Astrocyte (in vitro differentiated cells and primary cell): ENCODE data around the gene ASPSCR1. TPM values are rescaled to one million over a fixed set of nuclear protein-coding genes. Genes with fewer than 3 reads are reported as not detected.

ENCODE experiments used
- DNase-seq: peaks from one replicate; pipeline ENCODE4 v3.0.0-alpha.2; 2010; ENCODE audit warnings: low read depth
- FAIRE-seq: peaks from 2 replicates; lab custom pipeline; 2011; peaks lifted over from hg19 to GRCh38; lab: Jason Lieb, UNC
- H2AFZ ChIP-seq: 2 replicates; pipeline ENCODE4 v1.6.0; 2012; ENCODE audit warnings: low read depth, low read length, inconsistent platforms
- H3K27ac ChIP-seq: 2 replicates; pipeline ENCODE4 v1.5.1; 2011; ENCODE audit warnings: low read depth, low read length, inconsistent platforms
- H3K27me3 ChIP-seq: 2 replicates; pipeline ENCODE4 v1.6.0; 2011; ENCODE audit warnings: low read length, inconsistent platforms; ENCODE audit not compliant: insufficient read depth
- H3K36me3 ChIP-seq: 2 replicates; pipeline ENCODE4 v1.5.1; 2011; ENCODE audit warnings: low read length, inconsistent platforms; ENCODE audit not compliant: insufficient read depth
- H3K4me1 ChIP-seq: 2 replicates; pipeline ENCODE4 v1.5.1; 2011; ENCODE audit warnings: low read length, inconsistent platforms; ENCODE audit not compliant: insufficient read depth
- H3K4me2 ChIP-seq: 2 replicates; pipeline ENCODE4 v1.6.0; 2012; ENCODE audit warnings: low read length, inconsistent platforms
- H3K4me3 ChIP-seq: 2 replicates; pipeline ENCODE4 v1.5.1; 2011; ENCODE audit warnings: low read depth, mild to moderate bottlenecking, low read length, inconsistent platforms; ENCODE audit not compliant: insufficient read depth
- H3K79me2 ChIP-seq: 2 replicates; pipeline ENCODE4 v1.6.0; 2012; ENCODE audit warnings: mild to moderate bottlenecking, low read length, inconsistent platforms; ENCODE audit not compliant: insufficient read depth
- H3K9ac ChIP-seq: 2 replicates; pipeline ENCODE4 v1.6.0; 2012; ENCODE audit warnings: mild to moderate bottlenecking, low read length, inconsistent platforms
- H3K9me3 ChIP-seq: 2 replicates; pipeline ENCODE4 v1.5.1; 2012; ENCODE audit warnings: low read depth, mild to moderate bottlenecking, low read length, inconsistent platforms; ENCODE audit not compliant: insufficient read depth
- H4K20me1 ChIP-seq: 2 replicates; pipeline ENCODE4 v1.6.0; 2012; ENCODE audit warnings: low read length, inconsistent platforms; ENCODE audit not compliant: insufficient read depth
- H3K27ac Mint-ChIP-seq: one replicate; pipeline ENCODE4 v1.8.0; 2021; ENCODE audit warnings: mild to moderate bottlenecking, mixed read lengths; ENCODE audit not compliant: unreplicated experiment
- H3K27me3 Mint-ChIP-seq: one replicate; pipeline ENCODE4 v1.8.0; 2021; ENCODE audit warnings: low read depth, mixed read lengths; ENCODE audit not compliant: unreplicated experiment
- H3K36me3 Mint-ChIP-seq: one replicate; pipeline ENCODE4 v1.8.0; 2021; ENCODE audit warnings: low read depth, mixed read lengths; ENCODE audit not compliant: unreplicated experiment
- H3K4me1 Mint-ChIP-seq: one replicate; pipeline ENCODE4 v1.8.0; 2021; ENCODE audit warnings: low read depth, mixed read lengths; ENCODE audit not compliant: unreplicated experiment
- H3K4me3 Mint-ChIP-seq: one replicate; pipeline ENCODE4 v1.8.0; 2021; ENCODE audit warnings: mild to moderate bottlenecking, moderate library complexity, mixed read lengths; ENCODE audit not compliant: unreplicated experiment
- H3K9me3 Mint-ChIP-seq: one replicate; pipeline ENCODE4 v1.8.0; 2021; ENCODE audit warnings: mild to moderate bottlenecking, mixed read lengths; ENCODE audit not compliant: unreplicated experiment
- EZH2 ChIP-seq: IDR thresholded peaks from 2 replicates; pipeline ENCODE4 v1.6.1; 2012; ENCODE audit warnings: mild to moderate bottlenecking, low read length, inconsistent platforms; ENCODE audit not compliant: insufficient read depth
- total RNA-seq: library from RNA; stranded (reverse); gene quantifications from 2 replicates; pipeline ENCODE4 v1.2.1, GENCODE V29; 2021
- TF ChIP-seq, protein P1 (sequence below): IDR thresholded peaks from 2 replicates; pipeline ENCODE4 v1.5.1; 2011; ENCODE audit warnings: low read depth, mild to moderate bottlenecking, inconsistent platforms, low read length, moderate library complexity; ENCODE audit not compliant: insufficient read depth

ASPSCR1 gene
- total RNA-seq, 1 donor from 2014 or later = 25.5 TPM

DNA sequence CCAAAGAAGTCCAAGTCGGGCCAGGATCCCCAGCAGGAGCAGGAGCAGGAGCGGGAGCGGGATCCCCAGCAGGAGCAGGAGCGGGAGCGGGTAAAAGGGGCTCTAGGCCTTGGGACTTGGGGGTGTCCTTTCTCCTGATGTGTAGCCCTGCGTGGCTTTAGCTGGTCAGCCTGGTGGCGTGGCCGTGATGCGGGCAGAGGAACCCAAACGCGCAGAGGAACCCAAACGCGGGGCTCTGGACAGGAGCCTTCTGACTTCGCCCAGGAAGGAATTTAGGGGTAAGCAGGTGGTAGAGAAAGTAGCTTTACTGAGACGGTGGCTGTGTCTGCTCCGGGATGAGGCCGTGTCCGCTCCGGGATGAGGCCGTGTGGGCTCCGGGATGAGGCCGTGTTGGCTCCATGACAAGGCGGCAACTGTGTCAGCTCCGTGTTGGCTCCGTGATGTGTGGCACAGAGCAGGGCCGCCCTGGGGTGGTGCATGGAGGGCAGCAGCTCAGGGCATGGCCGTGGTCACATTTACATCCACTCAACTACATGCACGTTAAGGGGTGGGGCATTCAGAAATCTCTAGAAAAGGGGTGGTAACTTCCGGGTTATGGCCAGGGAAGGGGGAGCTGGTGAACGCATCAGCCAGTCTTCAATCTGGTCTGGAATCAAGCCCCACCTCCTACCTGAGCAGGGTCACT, 19.5 kb downstream of the ASPSCR1 start:
- no peak overlapping the region for H3K4me3 ChIP-seq
- no peak overlapping the region for H3K27ac ChIP-seq
- Mint-ChIP-seq H3K27me3 (no peaks in the 10 kb centered on the region), H3K27ac (no peak overlapping the region), H3K4me3 (no peak overlapping the region), H3K9me3 (no peaks in the 10 kb centered on the region), H3K36me3 (peaks cover 3% of the 10 kb centered on the region), H3K4me1 (peaks cover 3% of the 10 kb centered on the region)
- no peak overlapping the region for H3K4me2 ChIP-seq
- peaks cover 6% of the 10 kb centered on the region for H3K79me2 ChIP-seq
- H4K20me1 ChIP-seq = peaks cover 48% of the 10 kb centered on the region
- H3K27me3 ChIP-seq = no peaks in the 10 kb centered on the region
- H3K9ac ChIP-seq = no peak overlapping the region
- no peaks in the 10 kb centered on the region for H3K36me3 ChIP-seq
- no peaks in the 10 kb centered on the region for H3K9me3 ChIP-seq
- peaks cover 10% of the 10 kb centered on the region for H3K4me1 ChIP-seq
- no peak for DNase-seq
- no peak for TF ChIP-seq EZH2
- TF ChIP-seq, protein P1, sequence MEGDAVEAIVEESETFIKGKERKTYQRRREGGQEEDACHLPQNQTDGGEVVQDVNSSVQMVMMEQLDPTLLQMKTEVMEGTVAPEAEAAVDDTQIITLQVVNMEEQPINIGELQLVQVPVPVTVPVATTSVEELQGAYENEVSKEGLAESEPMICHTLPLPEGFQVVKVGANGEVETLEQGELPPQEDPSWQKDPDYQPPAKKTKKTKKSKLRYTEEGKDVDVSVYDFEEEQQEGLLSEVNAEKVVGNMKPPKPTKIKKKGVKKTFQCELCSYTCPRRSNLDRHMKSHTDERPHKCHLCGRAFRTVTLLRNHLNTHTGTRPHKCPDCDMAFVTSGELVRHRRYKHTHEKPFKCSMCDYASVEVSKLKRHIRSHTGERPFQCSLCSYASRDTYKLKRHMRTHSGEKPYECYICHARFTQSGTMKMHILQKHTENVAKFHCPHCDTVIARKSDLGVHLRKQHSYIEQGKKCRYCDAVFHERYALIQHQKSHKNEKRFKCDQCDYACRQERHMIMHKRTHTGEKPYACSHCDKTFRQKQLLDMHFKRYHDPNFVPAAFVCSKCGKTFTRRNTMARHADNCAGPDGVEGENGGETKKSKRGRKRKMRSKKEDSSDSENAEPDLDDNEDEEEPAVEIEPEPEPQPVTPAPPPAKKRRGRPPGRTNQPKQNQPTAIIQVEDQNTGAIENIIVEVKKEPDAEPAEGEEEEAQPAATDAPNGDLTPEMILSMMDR = no peak
- no peak for FAIRE-seq
- no peak overlapping the region for H2AFZ ChIP-seq

DNA sequence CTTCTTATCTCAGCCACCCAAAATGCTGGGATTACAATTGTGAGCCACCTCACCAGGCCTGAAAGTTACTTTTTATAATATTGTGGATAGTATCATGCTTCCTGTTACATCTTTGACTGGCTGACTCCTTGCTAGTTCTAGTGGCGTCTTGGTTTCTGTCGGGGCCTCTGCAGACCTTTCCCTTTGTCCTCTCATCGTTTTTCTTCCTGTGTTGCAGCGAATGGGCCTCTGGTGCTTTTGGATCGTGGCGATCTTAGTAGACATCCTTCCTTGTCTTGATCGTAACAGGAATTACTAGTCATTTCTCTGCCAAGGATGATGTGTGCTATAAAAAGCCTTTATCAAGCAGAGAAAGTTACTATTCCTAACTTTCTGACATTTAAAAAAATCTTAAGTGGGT, 20.8 kb downstream of the ASPSCR1 start:
- no peaks in the 10 kb centered on the region for H3K27me3 Mint-ChIP-seq
- Histone ChIP-seq H4K20me1 (peaks cover 36% of the 10 kb centered on the region), H3K27ac (no peak overlapping the region), H3K4me2 (no peak overlapping the region), H3K9me3 (no peaks in the 10 kb centered on the region), H3K27me3 (no peaks in the 10 kb centered on the region), H2AFZ (no peak overlapping the region), H3K36me3 (no peaks in the 10 kb centered on the region), H3K79me2 (no peaks in the 10 kb centered on the region), H3K4me3 (no peak overlapping the region), H3K9ac (no peak overlapping the region), H3K4me1 (peaks cover 12% of the 10 kb centered on the region)
- no peak for FAIRE-seq
- no peak for DNase-seq
- no peak overlapping the region for H3K4me3 Mint-ChIP-seq
- H3K9me3 Mint-ChIP-seq = no peaks in the 10 kb centered on the region
- H3K36me3 Mint-ChIP-seq = peaks cover 3% of the 10 kb centered on the region
- no peak for TF ChIP-seq EZH2
- TF ChIP-seq, protein P1 = no peak
- peaks cover 8% of the 10 kb centered on the region for H3K4me1 Mint-ChIP-seq
- H3K27ac Mint-ChIP-seq = no peak overlapping the region

DNA sequence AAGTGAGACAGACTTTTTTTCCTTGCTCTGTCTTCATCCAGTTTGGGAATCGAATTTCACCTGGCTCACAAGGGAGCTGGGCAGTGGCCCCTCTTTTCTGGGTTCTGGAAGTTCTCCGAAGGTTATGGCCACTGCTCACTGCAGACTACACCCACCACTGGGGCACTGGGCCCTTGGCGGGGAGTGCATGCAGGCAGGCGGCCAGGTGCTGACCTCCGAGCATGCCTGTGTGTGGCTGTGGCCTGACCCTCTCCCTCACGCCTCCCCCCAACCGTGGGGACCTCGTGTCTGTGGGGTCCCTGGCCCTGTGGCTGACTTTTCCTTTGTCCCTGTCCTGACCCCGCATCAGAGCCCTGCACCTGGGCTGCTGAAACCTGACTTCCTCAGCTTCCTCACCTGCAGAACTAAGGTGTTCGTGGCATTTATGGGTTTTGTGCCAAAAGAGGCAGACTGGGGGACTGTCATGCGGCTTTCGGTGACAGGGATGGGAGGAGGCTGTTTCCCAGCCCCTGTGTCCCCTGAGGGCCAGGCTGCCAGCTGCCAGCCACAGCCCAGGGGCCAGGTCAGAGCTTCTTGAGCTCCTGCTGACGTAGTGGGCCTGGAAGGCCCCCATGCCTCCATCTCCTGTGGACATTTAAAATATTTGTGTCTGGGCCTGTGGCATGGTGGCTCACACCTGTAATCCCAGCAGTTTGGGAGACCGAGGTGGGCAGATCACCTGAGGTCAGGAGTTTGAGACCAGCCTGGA, 21.4 kb downstream of the ASPSCR1 start:
- Mint-ChIP-seq H3K4me3 (no peak overlapping the region), H3K27ac (no peak overlapping the region), H3K9me3 (no peaks in the 10 kb centered on the region), H3K27me3 (no peaks in the 10 kb centered on the region), H3K36me3 (peaks cover 3% of the 10 kb centered on the region), H3K4me1 (peaks cover 13% of the 10 kb centered on the region)
- Histone ChIP-seq H3K9ac (no peak overlapping the region), H4K20me1 (peaks cover 30% of the 10 kb centered on the region), H3K79me2 (no peaks in the 10 kb centered on the region), H3K27ac (no peak overlapping the region), H3K4me1 (peaks cover 16% of the 10 kb centered on the region), H2AFZ (no peak overlapping the region), H3K36me3 (no peaks in the 10 kb centered on the region), H3K4me2 (no peak overlapping the region), H3K4me3 (no peak overlapping the region), H3K9me3 (no peaks in the 10 kb centered on the region), H3K27me3 (no peaks in the 10 kb centered on the region)
- TF ChIP-seq, protein P1 = no peak
- no peak for TF ChIP-seq EZH2
- no peak for DNase-seq
- no peak for FAIRE-seq
